WTC11 (cell line): ENCODE results near the gene LPCAT1. TPM values are rescaled to one million over a fixed set of nuclear protein-coding genes. Genes with fewer than 3 reads are reported as not detected.
A peak's percentile ranks its signal among the peaks of the same experiment; 100 is the strongest.

Experiments used
- ATAC-seq: fragments of 200-7000 bp; cut with Tn5 transposase; 2 replicates; pipeline ENCODE4 v1.10.0; 2021; ENCODE audit warnings: mild to moderate bottlenecking, moderate library complexity
- CTCF ChIA-PET: fragments of 300-600 bp; sonication (Branson Sonifier 250); formaldehyde crosslinking; loops from one replicate; lab custom pipeline; 2021; ENCODE audit warnings: antibody characterized with exemption; lab: Charles Lee
- POLR2A ChIA-PET: fragments of 350-600 bp; sonication (Branson Sonifier 250); formaldehyde crosslinking; loops from one replicate; lab custom pipeline; 2021; ENCODE audit warnings: antibody characterized with exemption; lab: Charles Lee
- DNase-seq: peaks from one replicate; pipeline ENCODE4 v3.0.0; 2021; ENCODE audit warnings: low spot score
- H3K27ac Mint-ChIP-seq: 2 replicates; pipeline ENCODE4 v1.8.0; 2021; ENCODE audit warnings: mixed read lengths
- H3K27me3 Mint-ChIP-seq: 2 replicates; pipeline ENCODE4 v1.8.0; 2021; ENCODE audit warnings: low read depth, mild to moderate bottlenecking, moderate library complexity, mixed read lengths
- H3K36me3 Mint-ChIP-seq: 2 replicates; pipeline ENCODE4 v1.8.0; 2021; ENCODE audit warnings: mixed read lengths
- H3K4me1 Mint-ChIP-seq: 2 replicates; pipeline ENCODE4 v1.8.0; 2022; ENCODE audit warnings: mixed read lengths
- H3K4me3 Mint-ChIP-seq: 2 replicates; pipeline ENCODE4 v1.8.0; 2021; ENCODE audit warnings: mild to moderate bottlenecking, moderate library complexity, mixed read lengths
- H3K9me3 Mint-ChIP-seq: 2 replicates; pipeline ENCODE4 v1.8.0; 2021; ENCODE audit warnings: mixed read lengths
- CBFB ChIP-seq: sonication (generic); formaldehyde crosslinking; IDR thresholded peaks from 2 replicates; pipeline ENCODE4 v1.8.1; 2022; ENCODE audit warnings: mild to moderate bottlenecking, low read depth, missing genetic modification reagents
- CREM ChIP-seq: sonication (generic); formaldehyde crosslinking; IDR thresholded peaks from 2 replicates; pipeline ENCODE4 v1.8.1; 2022; ENCODE audit warnings: mild to moderate bottlenecking, missing genetic modification reagents, moderate library complexity
- ELF4 ChIP-seq: sonication (generic); formaldehyde crosslinking; IDR thresholded peaks from 2 replicates; pipeline ENCODE4 v1.8.1; 2022; ENCODE audit warnings: low read depth, mild to moderate bottlenecking, moderate library complexity, missing genetic modification reagents
- FOXK1 ChIP-seq: sonication (generic); formaldehyde crosslinking; IDR thresholded peaks from 2 replicates; pipeline ENCODE4 v1.8.0; 2022; ENCODE audit warnings: mild to moderate bottlenecking, moderate library complexity, missing genetic modification reagents
- GABPB1 ChIP-seq: sonication (generic); formaldehyde crosslinking; IDR thresholded peaks from 2 replicates; pipeline ENCODE4 v1.8.1; 2023; ENCODE audit warnings: mild to moderate bottlenecking, missing genetic modification reagents
- GRHL2 ChIP-seq: fragments of 250-450 bp; sonication (Bioruptor Pico); IDR thresholded peaks from 2 replicates; pipeline ENCODE4 v1.8.0; 2022; ENCODE audit warnings: mild to moderate bottlenecking, moderate library complexity; ENCODE audit not compliant: insufficient replicate concordance, severe bottlenecking
- GTF2I ChIP-seq: fragments of 250-450 bp; sonication (Bioruptor Pico); conservative IDR thresholded peaks from 2 replicates; pipeline ENCODE4 v1.4.0; 2021; ENCODE audit warnings: mild to moderate bottlenecking
- JUN ChIP-seq: sonication (generic); formaldehyde crosslinking; IDR thresholded peaks from 2 replicates; pipeline ENCODE4 v1.8.0; 2023; ENCODE audit warnings: mild to moderate bottlenecking, missing genetic modification reagents
- NFE2L1 ChIP-seq: sonication (generic); formaldehyde crosslinking; IDR thresholded peaks from 2 replicates; pipeline ENCODE4 v1.8.1; 2023; ENCODE audit warnings: missing genetic modification reagents
- NFYB ChIP-seq: sonication (generic); formaldehyde crosslinking; conservative IDR thresholded peaks from 2 replicates; pipeline ENCODE4 v1.8.0; 2022; ENCODE audit warnings: low read depth, missing genetic modification reagents
- NR1H2 ChIP-seq: sonication (generic); formaldehyde crosslinking; IDR thresholded peaks from 2 replicates; pipeline ENCODE4 v1.9.0; 2021; ENCODE audit warnings: mild to moderate bottlenecking, moderate library complexity, missing genetic modification reagents
- SMAD4 ChIP-seq: sonication (generic); formaldehyde crosslinking; IDR thresholded peaks from 2 replicates; pipeline ENCODE4 v1.8.0; 2022; ENCODE audit warnings: mild to moderate bottlenecking, missing genetic modification reagents
- SP1 ChIP-seq: sonication (generic); formaldehyde crosslinking; conservative IDR thresholded peaks from 2 replicates; pipeline ENCODE4 v1.8.1; 2022; ENCODE audit warnings: missing genetic modification reagents
- ZNF317 ChIP-seq: sonication (generic); formaldehyde crosslinking; IDR thresholded peaks from 2 replicates; pipeline ENCODE4 v1.8.1; 2023; ENCODE audit warnings: low read depth, mild to moderate bottlenecking, moderate library complexity, missing genetic modification reagents, borderline replicate concordance
- ZNF416 ChIP-seq: fragments of 250-450 bp; sonication (Bioruptor Pico); IDR thresholded peaks from 2 replicates; pipeline ENCODE4 v1.9.0; 2021; ENCODE audit warnings: mild to moderate bottlenecking, inconsistent platforms
- total RNA-seq: library from RNA; stranded (reverse); gene quantifications from 3 replicates; pipeline ENCODE4 v1.2.3, GENCODE V29; 2021
- TF ChIP-seq, protein P1 (sequence below): sonication (generic); formaldehyde crosslinking; IDR thresholded peaks from 2 replicates; pipeline ENCODE4 v1.8.0; 2022; ENCODE audit warnings: mild to moderate bottlenecking, missing genetic modification reagents
- TF ChIP-seq, protein P2 (sequence below): sonication (generic); formaldehyde crosslinking; conservative IDR thresholded peaks from 2 replicates; pipeline ENCODE4 v1.8.1; 2022; ENCODE audit warnings: mild to moderate bottlenecking, missing genetic modification reagents
- TF ChIP-seq, protein P3 (sequence below): sonication (generic); formaldehyde crosslinking; IDR thresholded peaks from 2 replicates; pipeline ENCODE4 v1.8.0; 2023; ENCODE audit warnings: missing genetic modification reagents, mild to moderate bottlenecking, borderline replicate concordance
- TF ChIP-seq, protein P4 (sequence below): sonication (generic); formaldehyde crosslinking; IDR thresholded peaks from 2 replicates; pipeline ENCODE4 v1.8.1; 2022; ENCODE audit warnings: mild to moderate bottlenecking, moderate library complexity, missing genetic modification reagents
- TF ChIP-seq, protein P5 (sequence below): sonication (generic); formaldehyde crosslinking; IDR thresholded peaks from 2 replicates; pipeline ENCODE4 v1.8.1; 2023; ENCODE audit warnings: mild to moderate bottlenecking, missing genetic modification reagents

LPCAT1 gene
- total RNA-seq, 1 experiment from 2014 or later, result 206 TPM

DNA sequence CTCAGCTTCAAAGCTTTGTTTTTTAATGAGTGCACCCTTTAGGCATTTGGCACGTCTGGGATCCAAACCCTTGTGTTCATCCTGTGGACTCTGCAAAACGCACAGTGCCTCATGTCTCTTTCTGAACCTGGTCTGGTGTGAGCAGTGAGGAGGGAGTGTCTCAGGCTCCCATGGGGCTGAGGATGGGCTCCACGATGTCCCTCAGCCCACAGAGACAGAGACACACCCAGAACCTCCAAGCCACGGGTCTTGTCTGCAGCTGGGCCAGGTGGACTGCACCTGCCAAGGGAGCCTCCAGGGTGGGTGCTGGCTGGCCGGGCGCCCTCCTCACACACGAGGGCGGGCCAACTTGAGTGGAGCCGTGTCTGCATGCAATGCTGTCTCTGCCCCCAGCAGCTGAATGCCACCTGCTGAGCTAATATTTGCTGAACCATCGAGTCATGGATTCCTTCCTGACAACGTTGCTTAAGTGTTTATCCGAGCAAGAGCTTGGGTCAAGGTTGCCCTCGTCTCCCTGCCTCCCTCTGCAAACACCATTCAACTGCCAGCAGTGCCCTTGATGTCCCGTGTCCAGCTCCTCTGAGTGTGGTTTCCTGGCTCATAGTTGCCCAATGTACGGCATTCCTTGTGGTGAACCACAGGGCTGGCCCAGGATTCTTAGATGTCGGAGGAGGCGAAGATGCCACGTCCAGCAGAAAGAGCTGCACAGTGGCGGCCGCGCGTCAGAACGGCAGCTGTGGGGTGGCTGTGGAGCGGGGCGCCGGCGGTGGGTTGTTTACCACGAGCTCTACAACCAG, 31.4 kb upstream of the LPCAT1 start:
- no peak for TF ChIP-seq ZNF416 (CRISPR knock-in tag)
- TF ChIP-seq GABPB1 (CRISPR knock-in tag), result peak; percentile 48
- TF ChIP-seq, protein P1, sequence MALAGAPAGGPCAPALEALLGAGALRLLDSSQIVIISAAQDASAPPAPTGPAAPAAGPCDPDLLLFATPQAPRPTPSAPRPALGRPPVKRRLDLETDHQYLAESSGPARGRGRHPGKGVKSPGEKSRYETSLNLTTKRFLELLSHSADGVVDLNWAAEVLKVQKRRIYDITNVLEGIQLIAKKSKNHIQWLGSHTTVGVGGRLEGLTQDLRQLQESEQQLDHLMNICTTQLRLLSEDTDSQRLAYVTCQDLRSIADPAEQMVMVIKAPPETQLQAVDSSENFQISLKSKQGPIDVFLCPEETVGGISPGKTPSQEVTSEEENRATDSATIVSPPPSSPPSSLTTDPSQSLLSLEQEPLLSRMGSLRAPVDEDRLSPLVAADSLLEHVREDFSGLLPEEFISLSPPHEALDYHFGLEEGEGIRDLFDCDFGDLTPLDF (CRISPR knock-in tag), result no peak
- ChIA-PET CTCF (no interaction called here), POLR2A (interaction anchor here (0.6 kb wide), 1 partner anchor 45 kb away, joined by 3 read pairs; no protein-coding TSS in a partner anchor)
- no peak for DNase-seq
- Mint-ChIP-seq H3K27me3 (no peaks in the 10 kb centered on the region), H3K27ac (no peak overlapping the region), H3K36me3 (no peaks in the 10 kb centered on the region), H3K4me3 (no peak overlapping the region), H3K9me3 (peaks cover 3% of the 10 kb centered on the region; the same call in 1 of the 2 replicates), H3K4me1 (no peaks in the 10 kb centered on the region)
- no peak for ATAC-seq

DNA sequence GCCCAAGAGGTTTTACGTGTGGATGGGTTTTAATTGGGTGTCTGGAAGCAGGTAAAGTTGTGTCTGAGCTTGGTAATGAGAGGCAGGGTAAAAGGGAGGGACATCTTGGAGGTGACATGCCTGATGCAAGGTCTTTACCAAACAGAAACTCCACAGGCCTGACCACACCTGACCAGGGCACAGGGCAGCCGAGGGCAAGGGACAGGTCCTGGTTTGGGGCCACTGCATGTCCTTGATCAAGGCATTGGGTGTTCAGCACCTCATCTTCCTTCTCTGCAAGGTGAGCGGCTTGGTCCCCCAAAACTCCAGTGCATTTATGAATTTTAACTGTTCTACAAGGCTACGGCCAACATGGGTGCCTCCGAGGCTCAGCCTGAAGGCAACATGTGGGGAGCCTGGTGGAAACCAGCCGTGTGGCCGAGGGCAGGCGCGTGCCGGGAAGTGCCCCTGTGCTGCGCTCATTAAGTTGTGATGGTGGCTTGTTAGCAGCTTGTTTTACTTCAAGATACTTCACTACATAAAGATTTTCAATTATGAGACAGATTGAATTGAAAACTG, 30.7 kb upstream of the LPCAT1 start:
- H3K27me3 Mint-ChIP-seq, result no peaks in the 10 kb centered on the region
- DNase-seq (no peak), ATAC-seq (no peak)
- no peaks in the 10 kb centered on the region for H3K4me1 Mint-ChIP-seq
- H3K4me3 Mint-ChIP-seq, result no peak overlapping the region
- ChIA-PET CTCF (interaction anchor here (1.6 kb wide), 1 partner anchor 47 kb away, joined by 4 read pairs; no protein-coding TSS in a partner anchor), POLR2A (no interaction called here)
- no peaks in the 10 kb centered on the region for H3K36me3 Mint-ChIP-seq
- TF ChIP-seq ZNF317 (CRISPR knock-in tag) (no peak), GRHL2 (CRISPR knock-in tag) (no peak), CREM (no peak), GTF2I (CRISPR knock-in tag) (no peak)
- no peak overlapping the region for H3K27ac Mint-ChIP-seq
- no peaks in the 10 kb centered on the region for H3K9me3 Mint-ChIP-seq

DNA sequence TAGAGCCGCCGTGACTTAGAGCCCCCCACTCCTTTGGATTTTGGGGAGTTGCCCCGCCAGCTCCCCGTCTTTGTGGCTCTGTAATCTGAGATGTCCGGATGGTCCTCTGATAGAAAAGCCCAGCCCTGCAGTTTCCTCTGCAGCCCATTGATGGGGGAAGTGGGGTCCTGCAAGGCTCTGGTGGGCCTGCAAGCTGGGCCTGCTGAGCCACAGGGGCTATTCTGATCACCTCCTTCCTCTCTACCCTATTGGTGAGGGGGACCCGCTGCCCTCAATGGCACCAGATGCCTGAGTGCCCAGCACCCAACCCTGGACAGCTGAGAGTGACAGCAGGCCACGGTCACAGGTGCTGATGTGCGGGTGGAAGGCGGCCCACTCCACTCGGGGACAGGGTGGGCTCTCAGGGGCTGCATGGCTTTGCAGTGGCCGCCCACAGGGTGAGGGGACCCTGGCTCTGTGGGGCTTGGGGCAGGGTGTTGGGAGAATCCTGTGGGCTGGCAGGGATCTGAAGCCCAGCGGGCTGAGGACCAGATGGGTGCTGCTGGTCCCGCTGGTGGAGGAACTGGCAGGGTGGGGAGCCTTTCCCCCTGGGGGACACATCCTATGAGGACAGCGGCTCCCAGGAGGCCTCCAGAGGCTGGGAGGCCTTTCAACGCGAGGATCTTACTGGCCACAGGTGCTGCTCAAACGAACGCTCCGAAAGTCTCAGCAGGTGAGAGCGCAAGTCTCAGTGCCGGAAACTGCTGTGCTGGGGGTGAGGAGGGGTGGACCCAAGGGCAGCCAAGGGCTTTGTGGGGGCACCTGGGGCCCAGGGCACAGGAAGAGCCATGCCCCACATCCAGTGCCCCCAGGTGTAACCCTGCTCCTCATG, 30.0 kb upstream of the LPCAT1 start:
- POLR2A ChIA-PET, result interaction anchor here (0.6 kb wide), 1 partner anchor 1560 kb away, joined by 8 read pairs; no protein-coding TSS in a partner anchor
- CTCF ChIA-PET, result interaction anchor here (1.6 kb wide), 1 partner anchor 48 kb away, joined by 4 read pairs; no protein-coding TSS in a partner anchor
- no peaks in the 10 kb centered on the region for H3K27me3 Mint-ChIP-seq
- no peak overlapping the region for H3K4me3 Mint-ChIP-seq
- no peaks in the 10 kb centered on the region for H3K9me3 Mint-ChIP-seq
- no peaks in the 10 kb centered on the region for H3K36me3 Mint-ChIP-seq
- no peaks in the 10 kb centered on the region for H3K4me1 Mint-ChIP-seq
- no peak overlapping the region for H3K27ac Mint-ChIP-seq
- DNase-seq (no peak), ATAC-seq (no peak)
- TF ChIP-seq GTF2I (CRISPR knock-in tag) (no peak), CBFB (CRISPR knock-in tag) (no peak), SMAD4 (CRISPR knock-in tag) (no peak), JUN (CRISPR knock-in tag) (no peak), GABPB1 (CRISPR knock-in tag) (no peak), SP1 (CRISPR knock-in tag) (no peak), ZNF317 (CRISPR knock-in tag) (no peak), NFE2L1 (CRISPR knock-in tag) (no peak), FOXK1 (CRISPR knock-in tag) (no peak), ELF4 (CRISPR knock-in tag) (no peak), NR1H2 (no peak), NFYB (no peak), CREM (no peak)
- TF ChIP-seq, protein P2, sequence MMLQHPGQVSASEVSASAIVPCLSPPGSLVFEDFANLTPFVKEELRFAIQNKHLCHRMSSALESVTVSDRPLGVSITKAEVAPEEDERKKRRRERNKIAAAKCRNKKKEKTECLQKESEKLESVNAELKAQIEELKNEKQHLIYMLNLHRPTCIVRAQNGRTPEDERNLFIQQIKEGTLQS, result no peak
- TF ChIP-seq, protein P3, sequence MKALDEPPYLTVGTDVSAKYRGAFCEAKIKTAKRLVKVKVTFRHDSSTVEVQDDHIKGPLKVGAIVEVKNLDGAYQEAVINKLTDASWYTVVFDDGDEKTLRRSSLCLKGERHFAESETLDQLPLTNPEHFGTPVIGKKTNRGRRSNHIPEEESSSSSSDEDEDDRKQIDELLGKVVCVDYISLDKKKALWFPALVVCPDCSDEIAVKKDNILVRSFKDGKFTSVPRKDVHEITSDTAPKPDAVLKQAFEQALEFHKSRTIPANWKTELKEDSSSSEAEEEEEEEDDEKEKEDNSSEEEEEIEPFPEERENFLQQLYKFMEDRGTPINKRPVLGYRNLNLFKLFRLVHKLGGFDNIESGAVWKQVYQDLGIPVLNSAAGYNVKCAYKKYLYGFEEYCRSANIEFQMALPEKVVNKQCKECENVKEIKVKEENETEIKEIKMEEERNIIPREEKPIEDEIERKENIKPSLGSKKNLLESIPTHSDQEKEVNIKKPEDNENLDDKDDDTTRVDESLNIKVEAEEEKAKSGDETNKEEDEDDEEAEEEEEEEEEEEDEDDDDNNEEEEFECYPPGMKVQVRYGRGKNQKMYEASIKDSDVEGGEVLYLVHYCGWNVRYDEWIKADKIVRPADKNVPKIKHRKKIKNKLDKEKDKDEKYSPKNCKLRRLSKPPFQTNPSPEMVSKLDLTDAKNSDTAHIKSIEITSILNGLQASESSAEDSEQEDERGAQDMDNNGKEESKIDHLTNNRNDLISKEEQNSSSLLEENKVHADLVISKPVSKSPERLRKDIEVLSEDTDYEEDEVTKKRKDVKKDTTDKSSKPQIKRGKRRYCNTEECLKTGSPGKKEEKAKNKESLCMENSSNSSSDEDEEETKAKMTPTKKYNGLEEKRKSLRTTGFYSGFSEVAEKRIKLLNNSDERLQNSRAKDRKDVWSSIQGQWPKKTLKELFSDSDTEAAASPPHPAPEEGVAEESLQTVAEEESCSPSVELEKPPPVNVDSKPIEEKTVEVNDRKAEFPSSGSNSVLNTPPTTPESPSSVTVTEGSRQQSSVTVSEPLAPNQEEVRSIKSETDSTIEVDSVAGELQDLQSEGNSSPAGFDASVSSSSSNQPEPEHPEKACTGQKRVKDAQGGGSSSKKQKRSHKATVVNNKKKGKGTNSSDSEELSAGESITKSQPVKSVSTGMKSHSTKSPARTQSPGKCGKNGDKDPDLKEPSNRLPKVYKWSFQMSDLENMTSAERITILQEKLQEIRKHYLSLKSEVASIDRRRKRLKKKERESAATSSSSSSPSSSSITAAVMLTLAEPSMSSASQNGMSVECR, result no peak
- TF ChIP-seq, protein P4, sequence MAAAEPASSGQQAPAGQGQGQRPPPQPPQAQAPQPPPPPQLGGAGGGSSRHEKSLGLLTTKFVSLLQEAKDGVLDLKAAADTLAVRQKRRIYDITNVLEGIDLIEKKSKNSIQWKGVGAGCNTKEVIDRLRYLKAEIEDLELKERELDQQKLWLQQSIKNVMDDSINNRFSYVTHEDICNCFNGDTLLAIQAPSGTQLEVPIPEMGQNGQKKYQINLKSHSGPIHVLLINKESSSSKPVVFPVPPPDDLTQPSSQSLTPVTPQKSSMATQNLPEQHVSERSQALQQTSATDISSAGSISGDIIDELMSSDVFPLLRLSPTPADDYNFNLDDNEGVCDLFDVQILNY (CRISPR knock-in tag), result no peak
- TF ChIP-seq, protein P5, sequence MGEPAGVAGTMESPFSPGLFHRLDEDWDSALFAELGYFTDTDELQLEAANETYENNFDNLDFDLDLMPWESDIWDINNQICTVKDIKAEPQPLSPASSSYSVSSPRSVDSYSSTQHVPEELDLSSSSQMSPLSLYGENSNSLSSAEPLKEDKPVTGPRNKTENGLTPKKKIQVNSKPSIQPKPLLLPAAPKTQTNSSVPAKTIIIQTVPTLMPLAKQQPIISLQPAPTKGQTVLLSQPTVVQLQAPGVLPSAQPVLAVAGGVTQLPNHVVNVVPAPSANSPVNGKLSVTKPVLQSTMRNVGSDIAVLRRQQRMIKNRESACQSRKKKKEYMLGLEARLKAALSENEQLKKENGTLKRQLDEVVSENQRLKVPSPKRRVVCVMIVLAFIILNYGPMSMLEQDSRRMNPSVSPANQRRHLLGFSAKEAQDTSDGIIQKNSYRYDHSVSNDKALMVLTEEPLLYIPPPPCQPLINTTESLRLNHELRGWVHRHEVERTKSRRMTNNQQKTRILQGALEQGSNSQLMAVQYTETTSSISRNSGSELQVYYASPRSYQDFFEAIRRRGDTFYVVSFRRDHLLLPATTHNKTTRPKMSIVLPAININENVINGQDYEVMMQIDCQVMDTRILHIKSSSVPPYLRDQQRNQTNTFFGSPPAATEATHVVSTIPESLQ (CRISPR knock-in tag), result no peak
